Nephron (organoid): ENCODE results near the gene SKAP1.

Experiments
- H3K27ac Mint-ChIP-seq, 3 experiments: 2 replicates each; pipeline ENCODE4 v1.8.0; 2020; ENCODE audit warnings: mixed read lengths in 3 of 3, mild to moderate bottlenecking in 2 of 3, moderate library complexity in 1 of 3
- H3K27me3 Mint-ChIP-seq: 2 replicates; pipeline ENCODE4 v1.8.0; 2021; ENCODE audit warnings: low read depth, mild to moderate bottlenecking, moderate library complexity, mixed read lengths
- H3K36me3 Mint-ChIP-seq: 2 replicates; pipeline ENCODE4 v1.8.0; 2020; ENCODE audit warnings: low read depth, mixed read lengths
- H3K4me1 Mint-ChIP-seq: 2 replicates; pipeline ENCODE4 v1.8.0; 2020; ENCODE audit warnings: mixed read lengths
- H3K4me3 Mint-ChIP-seq, 3 experiments: 2 replicates each; pipeline ENCODE4 v1.8.0; 2020; ENCODE audit warnings: mild to moderate bottlenecking in 3 of 3, mixed read lengths in 3 of 3, moderate library complexity in 2 of 3
- H3K9me3 Mint-ChIP-seq: 2 replicates; pipeline ENCODE4 v1.8.0; 2020; ENCODE audit warnings: mixed read lengths
- CTCF ChIP-seq, 3 experiments: fragments of 200-600 bp; sonication (generic); IDR thresholded peaks; one replicate each; pipeline ENCODE4 v1.5.0; 2021; ENCODE audit warnings: antibody characterized with exemption in 3 of 3; ENCODE audit not compliant: unreplicated experiment in 3 of 3

Gene SKAP1

GRCh38 chr17:48429638-48430586 is at the start of gene SKAP1:
SKAP1 (minus strand) TSS chr17:48430214.
- no peaks in the 10 kb centered on the region for H3K36me3 Mint-ChIP-seq
- H3K9me3 Mint-ChIP-seq: no peaks in the 10 kb centered on the region
- no peak for TF ChIP-seq CTCF (IDR thresholded peaks at IDR 0.05; ENCODE audit: unreplicated experiment in 3 of 3)
- peak within 1 kb of the TSS in 1 of 3 experiments; percentile 26 for H3K27ac Mint-ChIP-seq
- peaks cover 66% of the 10 kb centered on the region for H3K27me3 Mint-ChIP-seq
- H3K4me1 Mint-ChIP-seq: peaks cover 24% of the 10 kb centered on the region
- peak within 1 kb of the TSS; percentile 40 to 70 (median 55) for H3K4me3 Mint-ChIP-seq

- H3K27me3 Mint-ChIP-seq: peaks cover 49% of the 10 kb centered on the region
- no peaks in the 10 kb centered on the region for H3K36me3 Mint-ChIP-seq
- H3K27ac Mint-ChIP-seq: peak overlapping the region; percentile 13 to 64 (median 58)
- peaks cover 12% of the 10 kb centered on the region for H3K4me1 Mint-ChIP-seq
- no peak overlapping the region for H3K4me3 Mint-ChIP-seq
- TF ChIP-seq CTCF (IDR thresholded peaks at IDR 0.05; ENCODE audit: unreplicated experiment in 3 of 3): no peak
- no peaks in the 10 kb centered on the region for H3K9me3 Mint-ChIP-seq
Measured at GRCh38 chr17:48479014-48479402, 49.0 kb upstream of the SKAP1 start.

- Mint-ChIP-seq H3K36me3 (no peaks in the 10 kb centered on the region), H3K9me3 (no peaks in the 10 kb centered on the region), H3K4me1 (peaks cover 6% of the 10 kb centered on the region), H3K4me3 (no peak overlapping the region), H3K27ac (peak overlapping the region; percentile 13 to 64 (median 58)), H3K27me3 (peaks cover 50% of the 10 kb centered on the region)
- TF ChIP-seq CTCF (IDR thresholded peaks at IDR 0.05; ENCODE audit: unreplicated experiment in 3 of 3): no peak
Measured at GRCh38 chr17:48478224-48479013, 48.4 kb upstream of the SKAP1 start.

GRCh38 chr17:48477221-48477620 is 47.2 kb upstream of the SKAP1 start:
- Mint-ChIP-seq H3K9me3 (no peaks in the 10 kb centered on the region), H3K36me3 (no peaks in the 10 kb centered on the region), H3K4me3 (no peak overlapping the region), H3K27me3 (peaks cover 51% of the 10 kb centered on the region), H3K4me1 (peaks cover 10% of the 10 kb centered on the region), H3K27ac (peak overlapping the region in 1 of 3 experiments; percentile 7)
- no peak for TF ChIP-seq CTCF (IDR thresholded peaks at IDR 0.05; ENCODE audit: unreplicated experiment in 3 of 3)

GRCh38 chr17:48472411-48473281 is 42.6 kb upstream of the SKAP1 start:
- no peak for TF ChIP-seq CTCF (IDR thresholded peaks at IDR 0.05; ENCODE audit: unreplicated experiment in 3 of 3)
- no peak overlapping the region for H3K4me3 Mint-ChIP-seq

More at GRCh38 chr17:48472411-48473281, 42.6 kb upstream of the SKAP1 start:
- Mint-ChIP-seq H3K36me3 (no peaks in the 10 kb centered on the region), H3K4me1 (peaks cover 21% of the 10 kb centered on the region), H3K27ac (peak overlapping the region; percentile 51 to 89 (median 60)), H3K9me3 (no peaks in the 10 kb centered on the region), H3K27me3 (peaks cover 71% of the 10 kb centered on the region)
